Activated naive CD4-positive, alpha-beta T cell treated with anti-CD3 and anti-CD28 coated beads, Interleukin-2, amount 50 U/mL, for 16 hours (primary cell): Measurements from ENCODE around the gene SPDEF.

Experiments used
- DNase-seq: peaks from one replicate; pipeline ENCODE4 v3.0.0-alpha.2; 2020

Gene SPDEF

DNA sequence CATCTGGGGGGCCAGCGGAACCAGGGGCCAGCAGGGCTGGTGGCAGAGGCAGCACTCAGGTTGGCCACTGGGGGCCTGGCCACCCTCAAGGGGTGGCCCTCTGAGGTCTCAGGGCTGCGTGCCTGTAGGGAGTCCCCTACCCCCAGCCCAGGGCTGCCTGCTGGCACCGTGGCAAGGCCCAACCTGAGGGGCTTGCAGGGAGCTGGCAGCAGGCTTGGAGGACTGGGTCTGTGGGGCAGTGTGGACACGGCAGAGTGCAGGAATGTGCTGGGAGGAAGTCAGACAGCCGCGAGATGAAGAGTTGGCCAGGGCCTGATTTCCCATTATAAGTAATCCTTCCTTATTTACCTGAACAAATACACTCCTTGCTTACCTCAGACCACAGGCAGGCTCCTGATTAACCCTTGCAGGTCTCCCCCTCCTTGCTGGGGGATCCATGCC is at the start of gene SPDEF:
Gene SPDEF (minus strand): TSS at position 299 of the 441 bp plus-strand sequence. CDS start 11,874 bp downstream, outside the sequence.
- no peak for DNase-seq

DNA sequence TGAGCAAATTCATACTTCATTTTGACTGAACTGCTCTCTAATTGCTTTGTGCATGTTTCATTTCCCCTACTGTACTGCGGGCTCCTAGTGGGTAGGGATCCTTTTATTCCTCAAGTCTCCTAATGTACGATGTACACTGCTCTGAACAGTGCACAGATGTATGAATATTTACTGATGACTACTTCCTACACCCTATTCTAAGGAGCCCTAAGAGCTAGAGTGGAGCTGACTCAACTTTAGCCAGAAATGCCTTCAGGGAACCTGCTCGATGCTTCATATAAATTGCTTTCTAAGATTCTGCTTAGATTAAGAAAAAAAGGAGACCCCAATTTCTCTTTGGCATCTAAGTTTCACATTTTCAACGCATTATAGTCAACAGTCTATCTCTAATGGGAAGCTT is 47.6 kb upstream of the SPDEF start:
- DNase-seq = no peak

DNA sequence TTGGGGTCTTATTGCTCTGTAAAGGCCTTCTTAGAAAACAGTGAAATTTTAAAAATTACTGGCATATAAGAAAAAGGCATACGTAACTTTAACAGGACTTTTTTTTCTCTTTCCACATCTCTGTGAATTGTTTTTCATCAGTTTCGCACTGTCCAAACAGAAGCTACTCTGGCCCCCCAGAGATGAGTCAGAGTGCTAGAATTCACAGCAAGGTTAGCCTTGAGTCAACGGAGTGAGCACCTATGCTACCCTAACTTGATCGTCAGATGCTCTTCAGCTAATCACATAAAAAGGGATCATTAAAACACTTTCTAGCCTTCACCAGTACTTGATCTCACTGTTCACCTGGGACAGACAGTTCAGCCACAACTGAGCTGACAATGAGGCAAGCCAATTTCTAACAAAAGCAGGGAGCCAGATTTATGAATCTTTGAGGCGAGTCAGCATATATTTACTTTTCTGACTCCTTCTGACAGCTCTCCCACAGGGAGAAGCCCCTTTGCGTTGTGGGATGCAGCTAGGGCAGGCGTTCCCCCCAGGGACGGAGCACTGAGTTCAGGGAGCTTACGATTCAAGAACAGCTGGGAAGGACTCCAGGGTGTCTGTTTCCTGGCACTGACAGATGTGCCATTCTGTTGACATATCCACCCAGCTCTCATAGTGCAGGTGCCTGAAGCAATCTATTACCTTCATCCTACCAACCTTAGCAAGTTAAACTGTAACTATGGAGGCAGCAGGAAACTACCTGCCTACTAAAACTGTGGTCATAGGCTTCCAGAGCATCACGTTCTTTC is 46.4 kb upstream of the SPDEF start:
- DNase-seq = no peak

DNA sequence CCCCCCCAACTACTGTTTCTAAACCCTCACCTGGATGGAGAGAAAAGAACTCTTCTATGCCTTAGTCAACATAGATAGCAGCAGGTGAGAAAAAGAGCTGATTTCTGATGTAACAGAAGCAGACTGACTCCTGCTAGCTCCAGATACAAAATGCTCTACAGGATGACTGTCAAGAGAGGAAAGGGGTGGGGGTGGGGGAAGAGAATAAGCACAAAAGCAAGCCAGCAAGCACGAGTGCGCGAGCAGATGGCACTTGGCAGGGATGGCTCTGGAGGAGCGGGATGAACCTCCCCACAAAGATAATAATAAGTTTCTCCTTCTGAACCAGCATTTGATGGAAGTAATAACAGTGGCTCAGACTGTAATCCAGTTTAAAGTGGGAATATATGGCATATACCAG is 45.6 kb upstream of the SPDEF start:
- DNase-seq = no peak

DNA sequence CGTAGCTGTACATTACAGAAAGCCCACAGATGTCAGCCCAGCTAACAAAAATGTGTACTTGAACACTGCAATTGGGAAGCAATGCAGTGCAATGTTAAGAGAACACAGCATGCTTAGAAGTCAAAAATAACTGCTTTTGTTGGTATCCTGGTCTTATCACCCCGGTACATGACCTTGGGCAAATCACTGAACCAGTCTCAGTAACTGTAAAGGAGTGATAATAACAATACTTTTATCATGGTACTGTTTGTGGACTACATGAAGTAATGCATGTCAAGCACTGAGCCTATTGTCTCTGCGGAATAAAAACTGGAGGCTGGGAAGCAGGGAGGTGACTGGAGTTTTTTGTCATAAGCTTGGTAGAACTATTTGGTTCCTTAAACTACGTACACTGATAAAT is 44.7 kb upstream of the SPDEF start:
- no peak for DNase-seq

DNA sequence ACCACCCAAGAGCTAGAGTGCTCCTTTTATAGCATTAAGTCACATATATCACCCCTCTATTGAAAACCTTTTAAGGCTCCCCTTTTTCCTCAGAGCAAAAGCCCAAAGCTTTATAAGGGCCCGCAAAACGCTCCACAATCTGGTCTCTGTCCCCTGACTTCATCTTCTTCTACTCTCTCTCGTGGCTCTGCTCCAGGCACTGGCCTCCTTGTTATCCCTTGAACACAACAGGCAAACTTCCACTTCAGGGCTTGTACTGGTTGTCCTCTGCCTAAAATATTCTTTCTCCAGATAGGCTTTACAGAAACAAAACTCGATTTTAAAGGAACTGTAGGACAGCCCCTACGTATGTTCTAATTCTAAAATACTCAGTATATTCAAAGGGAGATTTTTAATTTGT is 44.0 kb upstream of the SPDEF start:
- DNase-seq = no peak

DNA sequence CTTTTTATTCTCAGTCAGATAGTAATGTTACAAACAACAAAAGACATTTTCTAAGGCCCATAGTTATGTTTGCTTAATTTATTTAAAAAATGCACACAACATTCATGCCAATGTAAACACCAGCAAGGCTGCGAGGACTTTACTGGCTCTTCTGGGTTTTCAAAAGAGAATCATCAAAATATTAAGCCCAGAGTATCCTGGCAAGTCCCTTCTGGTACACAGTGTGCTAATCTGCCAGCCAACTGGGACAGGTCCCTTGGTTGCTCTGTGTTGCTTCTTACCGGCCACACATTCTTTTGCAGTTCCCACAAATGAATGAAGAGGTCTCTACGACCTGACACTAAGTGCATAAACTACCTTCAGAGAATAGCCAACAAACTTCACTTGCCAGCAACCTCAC is 42.6 kb upstream of the SPDEF start:
- no peak for DNase-seq

DNA sequence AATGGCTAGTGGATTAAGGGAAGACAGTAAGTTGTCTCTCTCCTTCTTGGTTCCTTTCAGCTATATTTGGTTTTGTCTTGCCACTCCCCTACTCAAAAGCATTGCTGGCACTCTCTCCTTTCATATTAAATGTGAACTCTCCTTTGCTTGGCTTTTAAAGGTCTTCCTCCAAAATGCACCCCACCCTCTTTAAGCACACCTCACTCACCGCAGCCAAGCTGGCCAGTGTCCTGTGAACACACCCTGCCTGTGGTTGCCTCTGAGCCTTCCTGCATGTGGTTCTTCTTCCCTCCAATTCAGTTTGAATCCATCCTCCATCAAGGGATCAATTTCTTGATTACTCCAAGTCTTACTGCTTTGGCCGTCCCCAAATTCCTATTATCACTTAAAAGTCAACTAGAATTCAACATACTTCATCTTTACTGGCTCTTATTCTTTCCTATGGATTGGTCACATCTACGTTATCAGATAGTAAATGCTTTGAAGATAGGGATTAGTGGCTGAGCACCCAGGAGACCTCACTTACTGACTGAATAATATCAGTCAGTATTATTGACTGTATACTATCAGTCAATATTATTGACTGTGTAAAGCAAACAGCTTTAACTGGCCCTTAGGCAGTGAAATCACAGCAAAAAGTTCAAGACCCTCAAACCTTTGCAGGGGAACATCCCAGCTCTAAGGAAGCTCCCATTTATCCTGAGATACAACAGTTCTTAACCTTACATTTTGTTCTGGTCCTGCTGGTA is 41.6 kb upstream of the SPDEF start:
- no peak for DNase-seq

DNA sequence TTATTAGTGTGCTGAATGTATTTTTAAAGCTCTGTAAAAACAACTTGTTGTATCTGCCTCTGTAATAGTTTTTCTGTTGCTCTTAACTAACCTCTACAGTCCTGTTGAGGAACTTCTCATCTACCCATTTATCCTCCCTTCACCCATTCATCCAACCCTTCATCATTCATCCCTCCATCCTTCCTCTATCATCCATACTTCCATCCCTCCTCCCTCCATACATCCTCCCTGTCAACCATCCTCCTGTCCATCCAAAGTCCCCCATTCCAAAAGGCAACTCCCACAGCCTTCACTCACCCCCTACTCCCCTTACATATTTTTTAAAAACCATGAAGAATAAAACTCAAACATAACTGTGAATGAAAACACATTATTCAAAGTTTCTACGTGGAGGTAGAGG is 40.7 kb upstream of the SPDEF start:
- DNase-seq = no peak

DNA sequence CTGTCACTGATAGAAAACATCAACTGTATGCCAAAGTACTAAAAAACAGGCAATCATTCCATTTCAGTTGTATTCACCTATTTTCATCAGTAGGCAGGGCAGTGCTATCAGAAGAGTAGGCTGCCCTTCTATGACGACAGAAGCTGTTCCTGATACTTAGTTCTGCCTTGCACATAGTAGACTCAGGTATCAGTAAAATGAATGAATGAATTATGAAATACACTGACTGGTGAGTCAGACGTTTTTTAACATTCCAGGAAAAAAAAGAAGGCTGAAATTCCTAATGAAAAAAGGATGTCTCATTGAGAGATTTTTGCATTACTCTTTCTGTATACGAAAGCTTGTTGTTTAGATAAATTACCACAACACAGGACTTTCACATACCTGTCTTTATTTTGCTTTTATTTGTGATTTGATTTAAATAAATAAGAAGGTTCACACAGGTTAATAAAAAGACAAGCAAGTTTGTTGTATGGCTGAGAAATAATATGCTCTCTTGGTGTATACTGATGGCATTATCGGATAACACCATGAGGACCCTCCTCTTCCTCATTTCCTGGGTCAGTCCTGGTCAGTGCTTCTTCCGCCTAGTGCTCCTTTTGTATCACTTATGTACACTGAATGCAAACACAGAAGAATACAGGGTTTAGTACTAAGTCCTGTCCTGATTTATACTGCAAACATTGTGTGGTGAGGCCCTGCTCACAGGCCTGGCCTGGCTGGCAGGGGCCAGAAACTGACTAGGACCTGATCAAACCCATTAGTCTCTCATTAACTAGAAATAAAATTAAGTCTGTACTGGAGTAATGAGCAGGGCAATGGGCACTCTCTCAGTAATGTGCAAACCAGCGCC is 39.4 kb upstream of the SPDEF start:
- DNase-seq = no peak

DNA sequence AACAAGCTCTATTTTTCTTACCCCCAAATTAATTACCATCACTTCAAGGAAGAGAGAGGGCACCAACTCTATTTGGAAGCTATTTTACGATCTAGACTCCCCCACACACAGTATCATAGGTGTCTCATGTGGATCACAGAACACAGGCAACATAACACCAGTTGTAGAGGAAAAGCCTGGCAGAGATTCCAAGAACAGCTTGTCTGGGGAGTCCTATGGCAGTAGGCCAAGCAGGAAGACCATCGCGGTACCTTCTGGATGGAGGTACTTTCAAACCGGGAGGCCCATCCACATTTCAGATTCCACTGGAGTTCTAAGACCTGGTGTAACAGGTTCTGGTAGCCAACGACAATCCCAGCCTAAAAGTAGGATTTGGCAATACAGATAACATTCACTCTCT is 37.6 kb upstream of the SPDEF start:
- no peak for DNase-seq

DNA sequence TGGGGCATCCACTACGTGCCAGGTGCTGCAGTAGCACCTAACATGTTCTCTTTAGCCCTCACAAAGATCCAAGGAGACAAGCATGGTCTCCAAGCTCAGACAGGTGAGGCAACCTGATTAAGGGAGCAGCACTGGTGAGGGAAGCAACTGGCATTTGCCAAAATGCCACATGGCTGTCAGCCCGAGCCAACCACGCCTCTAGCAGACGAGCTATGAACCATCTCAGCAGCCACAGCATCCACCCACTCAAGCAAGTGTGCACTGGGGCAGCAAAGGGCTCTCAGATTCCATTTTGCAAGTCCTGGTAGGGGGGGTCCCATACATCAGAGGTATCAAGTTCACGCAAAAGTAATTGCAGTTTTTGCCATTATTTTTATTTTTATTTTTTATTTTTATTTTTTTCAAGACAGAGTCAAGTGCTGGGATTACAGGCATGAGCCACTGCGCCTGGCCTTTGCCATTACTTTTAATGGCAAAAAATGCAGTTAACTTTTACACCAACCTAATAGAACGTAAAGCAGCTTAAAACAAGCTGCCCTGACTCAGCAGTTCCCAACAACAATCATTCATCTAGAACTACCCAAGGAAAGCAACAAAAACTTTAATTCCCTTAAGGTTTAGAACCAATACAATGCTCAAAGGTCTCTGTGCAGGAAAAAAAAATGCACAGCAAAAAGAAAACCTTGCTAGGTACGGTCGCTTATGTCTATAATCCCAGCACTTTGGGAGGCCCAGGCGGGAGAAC is 36.3 kb upstream of the SPDEF start:
- no peak for DNase-seq

DNA sequence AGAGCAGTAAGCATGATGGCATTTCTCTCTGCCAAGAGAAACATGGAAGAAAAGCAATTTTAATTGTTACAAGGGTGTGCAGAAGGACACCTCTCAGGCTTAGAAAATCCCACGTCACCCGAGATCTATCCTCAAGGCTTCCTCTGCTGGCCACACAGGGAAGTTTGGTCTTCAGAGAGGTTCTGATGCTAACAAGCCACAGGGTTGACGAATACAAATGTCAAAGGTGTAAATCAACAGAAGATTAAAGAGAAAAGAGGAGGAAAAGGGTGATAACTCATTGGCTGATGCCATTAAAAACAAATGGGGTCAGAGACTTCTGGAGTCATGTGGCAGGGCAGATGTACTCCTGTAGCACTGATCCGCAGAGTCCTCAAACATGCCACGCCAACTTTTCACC is 33.6 kb upstream of the SPDEF start:
- DNase-seq = no peak

DNA sequence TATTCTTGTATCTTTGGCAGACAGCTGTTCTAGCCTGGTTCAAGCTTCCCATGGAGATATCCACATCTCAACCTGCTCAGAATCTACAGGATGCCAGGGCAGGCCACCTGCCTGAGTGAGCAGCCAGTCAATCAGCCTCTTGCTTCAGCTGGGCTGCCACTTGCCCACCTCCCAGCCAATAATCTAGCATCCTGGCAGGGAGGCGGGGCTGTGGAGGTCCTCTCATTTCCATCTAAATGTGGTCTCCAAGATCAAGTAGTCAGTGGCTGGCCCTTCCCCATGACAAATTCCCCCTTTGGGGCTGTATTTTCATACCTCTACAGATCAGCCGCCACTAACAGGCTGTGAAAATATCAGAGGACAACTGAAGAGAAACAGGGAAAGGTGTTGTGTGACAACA is 33.0 kb upstream of the SPDEF start:
- DNase-seq = no peak

DNA sequence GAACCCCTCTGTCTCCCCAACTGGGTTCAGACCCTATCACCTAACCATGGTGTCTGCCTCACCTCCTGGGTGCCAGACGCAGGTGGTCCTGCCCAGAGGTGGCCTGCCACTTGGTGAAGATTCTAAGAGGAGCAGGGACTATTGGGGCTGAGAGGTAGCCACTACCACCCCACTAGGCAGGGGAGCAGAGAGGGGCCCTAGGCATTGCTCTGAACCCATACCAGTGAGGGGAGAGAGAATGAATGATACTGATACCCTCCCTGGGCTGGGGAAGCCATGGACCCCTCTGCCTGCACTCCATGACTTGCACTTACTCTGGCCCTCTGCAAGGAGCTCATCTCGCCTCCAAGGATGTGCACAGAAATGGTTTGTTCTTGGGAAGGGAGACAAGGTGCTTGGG is 31.7 kb upstream of the SPDEF start:
- DNase-seq = no peak

DNA sequence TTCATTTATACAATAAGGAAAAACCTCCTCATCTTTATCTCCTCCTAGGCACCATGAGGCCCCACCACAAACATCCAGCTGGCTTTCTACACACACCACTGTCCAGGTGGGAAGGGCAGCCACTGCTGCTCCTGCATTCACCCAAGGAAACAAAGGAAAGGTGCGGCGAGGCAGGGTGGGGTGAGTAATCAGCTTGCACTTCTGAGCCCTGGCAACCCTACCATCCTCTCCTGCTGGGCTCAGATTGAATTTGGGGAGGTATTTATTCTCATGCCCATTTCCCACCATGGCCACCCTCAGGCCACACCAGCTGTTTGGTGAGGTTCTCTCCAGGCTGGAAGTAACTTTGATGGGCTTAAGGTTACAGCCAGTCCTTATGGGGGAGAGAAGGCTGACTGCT is 31.2 kb upstream of the SPDEF start:
- DNase-seq = no peak

DNA sequence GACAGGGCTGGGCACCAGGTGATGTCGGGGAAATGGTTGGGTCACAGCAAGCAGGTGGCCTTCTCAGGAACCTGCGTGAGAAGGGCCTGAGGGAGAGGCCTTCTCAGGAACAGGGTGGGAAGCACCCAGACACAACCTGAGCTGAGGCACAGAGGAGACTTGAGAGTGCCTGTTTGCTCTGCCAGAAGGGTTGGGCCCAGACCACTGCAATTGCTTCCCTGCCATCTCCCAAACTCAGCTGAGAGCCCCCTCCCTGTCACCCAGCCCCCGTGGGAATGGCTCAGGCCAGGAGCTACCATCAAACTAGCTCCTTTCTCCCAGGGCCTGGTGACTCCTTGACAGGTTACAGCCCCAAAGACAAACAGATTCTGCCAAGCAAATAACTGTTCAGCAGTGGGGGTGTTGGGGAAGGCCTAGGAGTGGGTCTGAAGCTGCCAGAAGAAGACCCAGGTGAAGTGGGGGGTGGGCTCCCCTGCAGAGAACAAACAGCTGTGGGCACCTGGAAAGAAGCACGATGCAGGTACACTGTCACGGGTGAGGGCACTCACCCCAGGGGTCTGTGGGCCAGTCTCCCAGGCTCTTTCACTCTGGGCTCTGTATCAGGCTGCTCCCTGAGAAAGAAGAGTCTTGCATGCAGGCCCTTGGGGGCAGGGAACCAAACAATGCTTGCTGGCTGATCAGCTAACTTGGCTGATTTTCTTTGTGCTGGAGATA is 30.4 kb upstream of the SPDEF start:
- DNase-seq = no peak

DNA sequence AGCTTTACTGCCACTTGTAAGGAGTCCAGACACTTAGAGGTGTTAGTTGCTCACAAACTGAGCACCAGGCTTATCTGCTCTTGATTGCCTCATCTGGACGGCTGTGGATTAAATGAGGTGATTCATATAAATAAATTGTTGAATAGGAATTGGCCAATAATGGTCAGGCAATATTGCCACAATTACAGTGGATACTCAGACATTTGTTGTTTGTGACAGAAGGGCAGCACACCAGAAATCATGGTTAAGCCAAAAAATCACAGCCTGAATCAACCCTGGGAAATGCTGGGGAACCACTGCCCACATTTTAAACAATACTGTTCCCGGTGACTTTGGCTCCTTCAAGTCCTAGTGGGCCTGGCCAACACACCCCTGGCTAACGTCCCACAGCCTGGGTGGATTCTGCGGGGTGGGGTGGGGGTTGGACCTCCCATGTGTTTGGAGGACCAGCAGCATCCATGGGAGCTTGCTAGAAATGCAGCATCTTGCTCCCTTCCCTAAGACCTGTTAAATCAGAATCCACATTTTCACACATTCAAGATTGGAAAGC is 29.5 kb upstream of the SPDEF start:
- DNase-seq = no peak

DNA sequence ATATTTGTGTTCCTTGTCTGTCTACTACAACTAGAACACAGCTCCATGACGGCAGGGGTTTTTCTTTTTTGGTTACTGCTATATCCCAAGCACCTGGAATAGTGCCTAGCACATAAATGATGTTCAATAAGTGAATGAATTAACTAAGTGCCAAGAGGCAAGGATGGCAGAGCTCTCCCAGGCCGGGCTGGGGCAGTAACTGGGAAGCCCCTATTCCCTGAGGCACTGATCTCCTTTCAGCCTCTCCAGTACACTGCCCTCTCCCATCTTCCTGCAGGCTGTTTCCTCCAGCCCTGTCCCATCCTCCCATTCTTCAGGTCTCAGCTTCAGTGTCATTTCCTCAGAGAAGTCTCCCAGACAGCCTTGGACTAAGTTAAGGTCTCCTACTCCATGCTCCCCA is 29.0 kb upstream of the SPDEF start:
- DNase-seq = no peak

DNA sequence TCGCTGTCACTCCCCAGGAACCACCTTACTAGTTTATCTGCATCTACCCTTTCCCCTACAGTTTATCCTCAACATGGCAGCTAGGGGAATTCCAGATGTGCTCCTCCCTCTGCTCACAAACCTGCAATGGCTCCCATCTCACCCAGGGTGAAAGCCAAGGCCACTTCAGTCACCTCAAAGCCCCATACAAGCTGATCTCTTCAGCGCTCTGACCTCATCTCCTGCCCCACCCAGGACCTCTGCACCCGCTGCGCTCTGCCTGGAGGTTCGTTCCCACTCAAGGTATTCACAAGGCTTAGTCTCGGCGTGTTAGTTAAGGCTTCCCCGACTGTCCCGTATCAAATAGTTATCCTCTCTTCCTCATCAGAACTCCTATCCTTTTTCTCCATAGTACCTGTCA is 28.6 kb upstream of the SPDEF start:
- DNase-seq = no peak

DNA sequence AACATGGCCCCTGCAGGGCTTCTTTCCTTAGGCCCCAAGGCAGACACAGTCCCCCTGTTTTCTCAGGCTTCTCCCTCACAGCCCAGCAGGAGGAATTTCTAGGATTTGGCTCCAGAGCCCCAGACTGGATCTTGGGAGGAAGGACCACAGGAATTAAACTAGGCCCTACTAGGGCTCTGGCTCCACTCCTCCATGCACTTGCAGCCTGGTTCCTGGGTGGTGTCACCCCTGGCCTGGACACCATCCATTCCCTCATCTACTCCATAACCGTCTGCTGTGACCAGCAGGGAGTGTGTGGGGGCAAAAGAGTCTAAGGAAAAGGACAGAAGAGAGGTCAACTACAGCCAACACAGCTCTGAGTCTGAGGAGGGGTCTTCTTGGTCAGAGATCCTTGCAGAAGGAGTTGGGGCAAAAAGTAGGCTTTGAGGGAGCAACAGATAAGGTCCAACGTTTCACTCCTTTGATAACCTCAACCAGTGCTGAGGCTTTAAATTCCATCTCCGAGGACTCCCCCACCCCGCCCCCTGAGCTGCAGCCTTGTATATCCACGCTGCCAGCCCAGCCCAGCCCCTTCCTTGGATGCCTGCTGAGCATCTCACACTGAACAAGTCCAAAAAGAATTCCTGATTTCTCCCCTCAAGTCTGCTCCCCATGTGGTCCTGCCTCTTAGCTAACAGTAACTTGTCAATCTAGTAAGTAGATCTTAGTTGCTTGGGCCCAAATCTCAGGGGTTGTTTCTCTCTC is 27.9 kb upstream of the SPDEF start:
- no peak for DNase-seq
